GM18507 (cell line): Measurements from ENCODE around the gene NAT14.
"Not testable (repeated sequence)": the region's sequence is repeated elsewhere in the genome, so short reads cannot be mapped to it uniquely, and the experiment has no call there.

ENCODE experiments used
- DNase-seq: peaks from one replicate; pipeline ENCODE4 v3.0.0; 2011; ENCODE audit warnings: low read depth; ENCODE audit not compliant: insufficient read length; ENCODE audit errors: extremely low spot score
- FAIRE-seq: peaks from 2 replicates; lab custom pipeline; 2011; peaks lifted over from hg19 to GRCh38; lab: Jason Lieb, UNC

NAT14 gene

DNA sequence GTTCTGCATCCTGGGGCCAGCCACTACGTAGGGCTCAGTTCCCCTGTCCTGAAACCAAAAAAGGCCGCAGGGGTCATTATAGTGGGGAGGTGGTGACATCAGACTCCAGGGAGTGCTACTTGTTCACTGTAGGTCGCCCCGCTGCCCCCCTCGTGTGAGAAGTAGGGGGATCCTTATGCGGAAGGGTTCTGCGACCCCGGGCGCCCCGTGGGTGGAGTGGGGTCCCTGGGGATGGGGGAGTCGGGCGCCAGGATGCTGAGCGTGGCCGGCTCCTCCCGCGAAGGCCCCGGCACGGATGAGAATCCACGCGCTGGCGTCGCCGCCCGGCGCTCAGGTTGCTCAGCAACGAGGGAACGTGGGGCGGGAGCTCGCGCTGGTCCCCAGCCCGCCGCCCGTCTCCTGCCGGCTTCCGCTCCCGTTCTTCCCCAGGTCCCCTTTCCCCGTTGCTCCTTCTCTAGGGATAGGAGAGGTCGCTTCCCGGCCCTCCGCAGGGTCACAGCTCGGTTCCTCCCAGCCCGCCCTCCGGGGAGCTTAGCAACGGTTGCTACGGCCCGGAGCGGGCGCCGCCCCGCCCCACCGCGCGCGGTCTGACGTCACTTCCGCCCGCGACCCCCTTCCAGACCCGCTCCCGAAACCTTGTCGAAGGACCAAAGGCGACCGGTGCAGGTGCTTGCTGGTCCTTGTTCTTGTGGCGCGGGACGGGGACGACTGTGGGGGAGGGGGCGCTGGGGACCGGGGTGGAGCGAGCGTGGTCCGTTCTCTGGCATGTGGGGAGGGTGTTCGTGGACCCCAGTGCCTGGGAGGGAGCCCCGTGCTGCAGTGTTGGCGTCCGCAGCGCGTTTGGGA, at the start of gene NAT14:
Gene NAT14, plus strand, starts transcription at position 596 of the 846 bp plus-strand sequence. CDS start 521 bp downstream, outside the sequence.
- DNase-seq (peak; percentile 85), FAIRE-seq (peak; percentile 76)

DNA sequence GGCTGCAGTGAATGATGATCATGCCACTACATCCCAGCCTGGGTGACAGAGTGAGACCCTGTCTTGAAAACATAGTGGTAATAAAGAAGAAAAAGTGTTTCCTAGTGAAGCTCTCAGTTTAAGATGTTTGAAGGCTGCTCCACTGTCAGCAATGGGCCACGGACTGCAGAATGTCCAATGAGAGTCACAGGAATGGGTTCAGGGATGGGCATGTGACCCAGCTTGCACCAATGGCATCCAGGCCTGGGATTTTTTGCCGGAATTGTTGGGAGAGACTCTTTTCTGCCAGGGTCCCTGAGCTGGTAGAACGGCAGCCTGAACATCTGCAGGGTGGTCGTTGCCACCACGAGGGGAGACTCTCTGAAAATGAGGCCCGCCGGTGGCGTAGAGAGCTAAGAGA, 48.1 kb upstream of the NAT14 start:
- FAIRE-seq (no peak), DNase-seq (no peak)

- DNase-seq (no peak), FAIRE-seq (no peak)
Measured at GRCh38 chr19:55437410-55437809, 47.6 kb upstream of the NAT14 start.

DNA sequence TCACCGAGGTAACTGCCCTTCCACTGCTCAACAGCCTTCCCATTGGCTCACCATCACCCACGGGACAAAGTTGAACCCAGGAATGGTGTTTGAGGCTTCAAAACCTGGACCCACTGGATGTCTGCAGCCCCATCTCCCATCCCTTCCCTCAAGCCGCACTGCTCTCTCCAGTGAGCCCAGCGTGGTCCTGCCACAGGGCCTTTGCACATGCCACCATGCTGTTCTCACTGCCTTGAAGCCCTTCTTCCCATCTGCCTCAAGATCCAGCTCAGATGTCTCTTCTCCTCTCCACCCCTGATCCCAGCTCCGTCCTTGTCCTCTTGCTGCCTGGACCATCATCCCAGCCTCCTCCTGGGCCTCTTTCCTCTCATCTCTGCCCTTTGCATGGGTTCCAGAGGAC, 45.9 kb upstream of the NAT14 start:
- DNase-seq (no peak), FAIRE-seq (no peak)

DNA sequence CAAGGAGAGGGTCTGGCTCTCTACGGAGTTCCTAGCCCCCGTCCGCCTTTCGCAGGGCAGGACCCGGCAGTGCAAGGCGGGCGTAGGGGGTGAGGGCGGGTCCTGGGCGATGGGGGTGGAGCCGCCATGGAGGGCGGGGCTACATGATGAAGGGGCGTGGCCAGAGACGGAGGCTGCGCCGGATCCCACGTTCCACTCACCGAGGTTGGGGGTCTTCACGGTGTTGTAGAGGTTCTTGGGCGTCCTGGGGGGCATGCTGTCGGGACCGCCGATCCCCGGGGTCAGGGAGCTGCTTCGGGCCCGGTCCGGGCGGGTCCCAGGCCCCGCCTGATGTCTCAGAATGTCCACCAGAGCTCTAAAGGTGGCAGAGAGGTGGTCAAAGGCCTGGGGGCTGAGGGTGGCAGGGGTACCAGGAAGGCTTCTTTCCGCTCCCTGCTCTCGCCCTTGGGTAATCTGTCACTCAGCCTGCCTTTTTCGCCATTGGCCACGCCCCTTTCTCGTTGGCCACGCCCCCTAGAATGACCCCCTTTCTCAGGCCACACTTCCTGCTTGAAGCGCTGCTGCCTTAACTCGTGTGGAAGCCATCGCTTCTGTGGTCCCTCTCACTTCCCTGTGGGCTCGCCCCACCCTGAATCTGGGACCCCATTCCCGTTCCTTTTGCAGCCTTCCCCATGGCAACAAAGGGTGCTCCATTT, 44.4 kb upstream of the NAT14 start:
- no peak for DNase-seq
- no peak for FAIRE-seq

DNA sequence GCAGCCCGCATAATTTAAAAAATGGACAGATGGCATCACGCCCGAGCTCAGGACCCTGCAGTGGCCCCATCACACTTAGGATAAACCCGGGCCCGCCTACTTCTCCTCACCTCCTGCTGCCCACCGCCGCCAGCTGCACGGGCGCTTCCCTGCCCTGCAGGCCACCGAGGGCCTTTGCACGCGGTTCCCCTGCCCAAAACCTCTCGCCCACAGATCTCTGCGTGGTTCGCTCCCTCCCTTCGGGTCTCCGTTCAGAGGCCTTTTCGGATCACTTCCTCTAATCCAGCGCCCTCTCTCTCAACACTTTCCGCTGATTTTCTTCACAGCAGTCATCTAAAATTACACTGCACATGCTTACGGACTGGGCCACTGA, 43.7 kb upstream of the NAT14 start:
- DNase-seq (no peak), FAIRE-seq (no peak)

GRCh38 chr19:55441692-55442321, 43.2 kb upstream of the NAT14 start:
- no peak for FAIRE-seq
- DNase-seq, result no peak

DNA sequence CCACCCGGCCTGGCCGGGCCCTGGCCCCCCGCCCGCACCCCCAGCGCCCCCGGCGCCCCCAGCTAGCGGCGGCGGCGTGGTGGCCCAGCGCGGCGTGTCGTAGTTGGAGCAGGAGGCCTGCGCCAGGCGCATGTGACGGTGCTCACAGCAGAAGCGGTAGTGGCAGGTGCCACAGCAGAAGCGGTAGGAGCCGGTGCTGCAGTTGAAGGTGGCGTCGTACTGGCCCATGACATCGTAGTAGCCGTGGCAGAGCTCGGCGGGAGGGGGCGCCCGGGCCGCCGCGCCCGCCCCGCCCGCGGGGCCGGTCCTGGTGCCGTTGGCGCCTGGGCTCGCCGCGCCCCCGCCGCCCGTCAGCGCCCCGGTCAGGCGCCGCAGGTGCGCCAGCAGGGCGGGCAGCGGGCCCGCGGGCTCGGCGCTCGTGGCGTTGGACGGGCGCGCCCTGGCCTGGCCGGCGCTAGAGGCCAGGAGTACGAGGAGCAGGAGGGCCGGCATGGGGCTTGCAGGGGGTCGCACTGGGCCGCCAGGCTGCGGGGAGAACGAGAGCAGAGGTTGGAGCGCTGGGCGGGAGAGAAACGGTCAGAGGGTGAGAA, 42.5 kb upstream of the NAT14 start:
- FAIRE-seq (no peak), DNase-seq (no peak)

DNA sequence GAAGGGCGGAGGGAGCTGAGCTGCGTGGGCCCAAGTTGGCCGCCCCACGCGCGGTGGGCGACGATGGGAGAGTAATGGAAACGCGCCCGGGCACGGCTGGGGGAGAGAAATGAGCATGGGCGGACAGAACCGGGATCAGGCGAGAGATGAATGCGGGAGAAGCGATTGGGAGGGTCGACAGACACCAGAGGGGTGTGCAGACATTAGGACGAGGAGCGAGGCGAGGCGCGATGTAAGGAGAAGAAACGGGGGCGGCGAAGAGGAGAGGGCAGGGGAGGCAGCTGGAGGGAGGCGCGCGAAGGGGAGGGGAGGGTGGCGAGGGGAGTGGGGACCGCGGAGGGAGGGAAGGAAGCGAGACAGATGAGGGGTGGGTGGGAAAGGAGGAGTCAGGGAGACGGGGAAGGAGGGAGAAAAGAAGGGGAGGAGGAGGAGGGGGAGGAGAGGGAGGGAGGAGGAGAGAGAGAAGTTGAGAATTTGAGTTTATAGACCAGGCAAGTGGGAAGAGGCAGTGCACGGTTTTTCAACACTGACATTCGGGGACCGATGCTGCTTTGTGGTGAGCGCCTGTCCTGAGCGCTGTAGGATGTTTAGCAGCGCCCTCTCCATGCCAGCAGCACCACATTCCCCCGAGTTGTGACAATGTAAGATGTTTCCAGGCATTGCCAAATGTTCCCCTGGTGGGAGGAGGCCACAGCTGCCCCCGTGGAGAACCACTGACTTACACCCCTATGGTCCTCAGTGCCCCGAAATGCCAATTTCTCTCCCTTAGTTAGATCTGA, 41.8 kb upstream of the NAT14 start, which contains the start of gene SHISA7:
Gene SHISA7, minus strand, starts transcription at position 256 of the 779 bp plus-strand sequence. CDS start 437 bp downstream, outside the sequence.
- FAIRE-seq (no peak), DNase-seq (no peak)

DNA sequence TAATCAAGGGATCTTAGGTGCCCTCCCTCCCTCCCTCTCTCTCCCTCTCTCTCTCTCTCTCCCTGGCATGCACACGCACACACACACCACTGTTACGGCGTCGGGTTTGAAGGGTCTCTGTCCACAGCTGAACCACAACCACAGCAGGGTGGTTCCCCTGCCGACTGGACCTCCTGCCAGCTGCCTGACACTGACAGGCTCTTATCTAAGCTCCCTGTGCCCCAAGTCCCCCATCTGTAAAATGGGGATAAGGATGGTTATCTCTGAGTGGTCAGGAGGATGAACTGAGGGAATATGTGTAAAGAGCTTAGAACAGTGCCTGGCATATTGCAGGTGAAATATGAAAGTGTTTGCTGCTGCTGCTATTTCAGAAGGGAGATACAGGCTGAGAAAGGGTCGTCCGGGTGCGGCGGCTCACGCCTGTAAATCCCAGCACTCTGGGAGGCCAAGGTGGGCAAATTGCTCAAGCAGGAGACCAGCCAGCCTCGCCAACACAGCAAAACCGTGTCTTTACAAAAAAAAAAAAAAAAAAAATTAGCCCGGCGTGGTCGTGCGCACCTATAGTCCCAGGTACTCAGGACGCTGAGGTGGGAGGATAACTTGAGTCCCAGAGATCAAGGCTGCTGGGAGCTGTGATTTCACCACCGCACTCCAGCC, 41.0 kb upstream of the NAT14 start:
- no peak for DNase-seq
- FAIRE-seq, result no peak

DNA sequence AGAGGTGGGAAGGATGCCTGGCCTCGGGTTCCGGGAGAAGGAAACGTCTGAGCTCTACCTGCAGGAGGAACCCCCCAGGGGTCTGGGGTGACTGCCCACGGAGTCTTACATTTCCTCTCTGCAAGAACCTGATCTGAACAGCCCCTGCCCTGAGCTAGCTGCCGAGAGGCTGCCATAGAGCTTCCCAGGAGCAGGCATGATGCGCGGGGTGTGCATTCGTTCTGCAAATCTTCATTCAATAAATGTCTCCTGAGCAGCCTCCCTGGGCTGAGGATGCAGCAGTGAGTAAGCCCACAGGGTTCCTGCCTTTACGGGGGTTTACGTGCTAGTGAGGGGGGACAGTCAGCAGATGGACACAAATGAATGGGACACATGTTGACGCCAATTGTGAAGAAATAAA, 40.3 kb upstream of the NAT14 start:
- DNase-seq (no peak), FAIRE-seq (no peak)

DNA sequence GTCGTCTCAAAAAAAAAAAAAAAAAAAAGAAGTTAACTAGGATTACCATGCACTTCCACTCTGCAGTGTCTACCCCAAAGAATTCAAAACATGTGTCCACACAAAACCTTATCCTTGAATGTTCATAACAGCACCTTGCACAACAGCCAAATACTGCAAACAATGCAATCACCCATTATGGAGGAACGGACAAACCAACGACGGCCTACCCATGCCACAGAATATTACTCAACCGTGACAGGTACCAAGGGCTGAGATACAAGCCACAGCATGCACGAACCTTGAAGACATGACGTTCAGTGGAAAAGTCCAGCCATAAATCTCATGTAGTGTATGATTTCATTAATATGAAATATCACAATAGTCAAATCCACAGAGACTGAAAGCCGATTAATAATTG, 38.9 kb upstream of the NAT14 start:
- DNase-seq (no peak), FAIRE-seq (no peak)

- DNase-seq (no peak), FAIRE-seq (no peak)
Measured at GRCh38 chr19:55447421-55448174, 37.4 kb upstream of the NAT14 start.

- not testable (repeated sequence) for DNase-seq, FAIRE-seq
Measured at GRCh38 chr19:55448175-55448490, 36.9 kb upstream of the NAT14 start.

DNA sequence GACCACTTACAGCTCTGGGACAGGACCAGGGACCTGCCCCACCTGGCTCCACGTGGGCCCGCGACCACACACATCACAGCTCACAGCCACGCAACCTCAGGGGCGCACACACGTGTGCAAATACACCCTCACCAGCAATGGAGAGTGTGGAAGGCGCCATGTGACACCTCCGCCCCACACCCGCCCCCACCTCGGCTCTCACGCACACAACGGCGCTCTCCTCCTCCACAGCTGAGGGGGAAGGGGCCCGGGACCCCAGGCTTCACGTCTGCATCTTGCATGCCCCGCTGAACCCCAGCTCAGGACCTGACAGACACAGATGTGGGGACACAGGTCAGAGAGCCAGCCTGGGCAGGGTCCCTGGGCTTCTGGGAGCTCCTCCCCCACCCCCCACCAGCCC, 35.5 kb upstream of the NAT14 start:
- FAIRE-seq, result no peak
- DNase-seq, result no peak

- no peak for FAIRE-seq
Measured at GRCh38 chr19:55451163-55451964, 33.6 kb upstream of the NAT14 start.

DNA sequence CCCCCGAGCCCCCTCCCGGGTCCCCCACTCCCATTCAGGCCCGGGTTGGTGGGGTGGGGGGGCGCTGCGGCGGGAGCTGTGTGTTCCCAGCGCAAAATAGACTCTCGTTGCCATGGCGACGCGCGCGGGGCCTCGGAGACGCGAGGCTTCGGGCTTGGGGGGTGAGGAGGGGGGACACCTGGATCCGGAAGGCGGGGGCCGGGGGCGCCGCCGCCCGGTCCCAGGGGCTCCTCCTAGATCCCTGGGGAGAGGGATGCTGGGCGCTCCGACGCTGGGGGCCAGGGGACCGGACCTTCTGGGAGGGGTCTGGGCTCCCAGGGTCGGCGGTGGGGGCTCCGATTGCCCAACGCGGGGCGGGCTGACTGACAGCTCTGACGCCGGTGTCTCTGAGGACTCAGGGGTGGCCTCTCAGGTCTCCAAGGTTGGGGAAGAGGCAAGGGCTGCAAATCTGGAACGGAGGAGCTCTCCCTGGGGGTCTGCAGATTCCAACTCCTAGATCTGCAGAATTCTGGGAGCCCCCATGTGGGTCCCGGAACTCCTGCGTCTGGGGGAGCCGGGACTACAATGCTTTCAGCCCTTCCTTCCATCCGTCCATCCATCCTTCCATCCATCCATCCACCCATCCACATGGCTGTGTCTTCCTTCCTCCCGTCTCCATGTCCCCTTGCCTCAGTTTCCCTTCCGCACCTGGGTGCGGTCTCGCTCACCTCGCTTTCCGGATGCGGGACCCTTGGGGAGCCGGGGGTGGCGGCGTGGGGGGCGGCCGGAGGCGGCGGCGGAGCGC, 32.8 kb upstream of the NAT14 start:
- FAIRE-seq, result no peak
- no peak for DNase-seq

More at GRCh38 chr19:55451163-55451964, 33.6 kb upstream of the NAT14 start:
- no peak for DNase-seq
